Fibroblast of skin of back (primary cell): ENCODE results near the gene PPP1CA.
A peak's percentile ranks its signal among the peaks of the same experiment; 100 is the strongest.
"Not testable (repeated sequence)": the region's sequence is repeated elsewhere in the genome, so short reads cannot be mapped to it uniquely, and the experiment has no call there.

ENCODE experiments used
- DNase-seq: peaks from one replicate; pipeline ENCODE4 v3.0.0-alpha.2; 2013

The PPP1CA gene

DNA sequence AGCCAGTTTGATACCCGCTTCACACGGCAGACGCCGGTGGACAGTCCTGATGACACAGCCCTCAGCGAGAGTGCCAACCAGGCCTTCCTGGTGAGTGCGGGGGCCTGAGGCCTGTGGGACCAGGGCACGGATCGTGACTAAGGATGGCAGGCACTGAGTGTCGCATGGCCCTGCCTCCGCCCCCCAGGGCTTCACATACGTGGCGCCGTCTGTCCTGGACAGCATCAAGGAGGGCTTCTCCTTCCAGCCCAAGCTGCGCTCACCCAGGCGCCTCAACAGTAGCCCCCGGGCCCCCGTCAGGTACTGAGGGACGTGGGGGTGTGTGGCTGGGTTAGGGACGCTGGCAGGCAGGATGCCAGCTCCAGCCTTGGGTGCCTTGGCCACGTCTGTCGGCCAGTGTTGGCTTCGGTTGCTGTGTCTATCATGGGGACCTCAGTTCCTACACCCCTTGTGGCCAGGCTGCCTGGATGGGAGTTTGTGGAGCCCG is 32.8 kb upstream of the PPP1CA start:
- DNase-seq: no peak

DNA sequence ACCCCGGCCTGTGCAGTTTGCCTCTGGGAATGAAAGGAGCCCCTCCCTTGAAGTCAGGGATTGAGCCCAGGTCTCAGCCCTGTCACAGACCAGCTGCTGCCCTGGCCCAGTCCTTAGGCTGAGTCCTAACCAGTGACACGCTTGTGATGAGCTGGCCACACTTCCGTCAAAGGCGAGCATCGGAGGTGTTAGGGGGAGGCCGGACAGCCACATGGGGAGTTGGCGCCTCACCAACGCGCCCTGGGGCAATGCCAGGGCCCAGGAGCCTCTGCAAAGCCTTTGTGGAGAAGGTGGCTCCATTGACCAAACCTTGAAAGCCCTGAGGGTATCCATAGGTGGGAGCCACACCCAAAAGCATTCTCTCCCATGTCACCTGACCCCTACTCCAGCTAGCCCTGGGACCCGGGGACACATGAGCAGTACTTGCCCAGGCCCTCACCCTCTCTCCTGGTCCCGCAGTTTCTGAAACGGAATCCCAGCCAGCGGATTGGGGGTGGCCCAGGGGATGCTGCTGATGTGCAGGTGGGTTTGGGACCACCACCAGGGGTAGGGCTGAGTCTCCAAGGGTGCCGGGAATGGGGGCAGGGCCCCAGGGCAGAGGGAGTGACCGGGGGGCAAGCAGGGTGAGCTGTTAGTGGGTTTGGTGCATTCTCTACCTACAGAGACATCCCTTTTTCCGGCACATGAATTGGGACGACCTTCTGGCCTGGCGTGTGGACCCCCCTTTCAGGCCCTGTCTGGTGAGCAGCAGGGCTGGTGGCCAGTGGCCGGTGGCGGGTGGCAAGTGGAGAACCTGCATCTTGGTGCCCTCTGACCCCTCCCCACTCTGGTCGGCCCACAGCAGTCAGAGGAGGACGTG is 32.1 kb upstream of the PPP1CA start:
- no peak for DNase-seq

DNA sequence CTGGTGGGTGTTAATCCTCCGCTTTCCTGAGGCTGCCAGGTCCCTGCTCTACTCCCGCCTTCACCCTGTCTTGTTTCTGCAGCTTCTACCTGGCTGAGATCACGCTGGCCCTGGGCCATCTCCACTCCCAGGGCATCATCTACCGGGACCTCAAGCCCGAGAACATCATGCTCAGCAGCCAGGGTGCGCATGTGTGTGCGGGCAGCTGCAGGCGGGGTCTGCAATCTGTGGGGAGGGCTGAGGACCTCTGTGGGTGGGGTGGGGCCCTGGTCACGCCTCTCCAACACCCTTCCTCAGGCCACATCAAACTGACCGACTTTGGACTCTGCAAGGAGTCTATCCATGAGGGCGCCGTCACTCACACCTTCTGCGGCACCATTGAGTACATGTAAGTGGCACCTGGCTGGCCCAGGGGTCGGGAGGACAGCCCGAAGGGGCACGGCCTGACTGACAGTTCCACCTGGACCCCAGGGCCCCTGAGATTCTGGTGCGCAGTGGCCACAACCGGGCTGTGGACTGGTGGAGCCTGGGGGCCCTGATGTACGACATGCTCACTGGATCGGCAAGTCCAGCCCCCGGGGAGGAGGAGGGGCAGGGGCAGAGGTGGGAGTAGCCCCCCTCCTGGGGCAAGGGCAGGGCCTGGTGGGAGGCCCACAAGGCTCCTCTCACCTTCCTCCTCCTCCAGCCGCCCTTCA is 31.1 kb upstream of the PPP1CA start:
- no peak for DNase-seq

DNA sequence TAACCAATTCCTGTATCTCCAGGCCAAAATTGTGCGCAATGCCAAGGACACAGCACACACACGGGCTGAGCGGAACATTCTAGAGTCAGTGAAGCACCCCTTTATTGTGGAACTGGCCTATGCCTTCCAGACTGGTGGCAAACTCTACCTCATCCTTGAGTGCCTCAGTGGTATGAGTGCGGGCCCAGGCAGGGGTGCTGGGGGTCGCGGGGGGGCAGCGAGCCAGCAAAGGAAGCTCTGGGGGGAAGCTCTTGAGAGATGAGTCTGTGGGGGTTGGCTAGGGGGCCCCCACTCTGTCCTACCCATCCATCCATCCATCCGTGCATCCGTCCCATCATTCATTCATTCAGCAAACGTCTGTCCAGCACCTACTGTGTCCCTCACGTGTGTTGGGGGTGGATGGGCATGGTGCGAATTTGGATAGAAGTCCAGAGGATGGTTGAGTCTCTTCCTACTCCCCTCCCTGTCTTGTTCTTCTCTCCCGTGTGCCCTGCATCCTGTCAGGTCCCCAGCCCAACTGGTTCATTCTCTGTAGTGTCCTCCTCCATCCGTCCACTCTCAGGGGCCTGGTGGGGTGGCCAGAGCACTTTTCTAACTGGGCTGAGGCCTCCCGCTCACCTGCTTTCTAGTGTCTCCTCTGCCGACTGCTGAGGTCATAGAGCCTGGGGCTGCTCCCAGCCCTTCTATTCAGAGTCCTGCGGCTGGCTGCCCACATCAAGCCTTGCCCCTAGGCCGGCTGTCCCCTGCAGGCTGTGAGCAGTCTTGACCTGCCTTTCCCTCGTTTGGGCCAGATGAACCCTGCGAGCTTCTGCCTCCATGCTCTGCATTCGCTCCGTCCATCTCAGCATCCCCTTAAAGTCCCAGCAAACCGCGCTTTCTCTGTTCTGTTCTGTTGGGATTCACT is 29.9 kb upstream of the PPP1CA start:
- DNase-seq: no peak

DNA sequence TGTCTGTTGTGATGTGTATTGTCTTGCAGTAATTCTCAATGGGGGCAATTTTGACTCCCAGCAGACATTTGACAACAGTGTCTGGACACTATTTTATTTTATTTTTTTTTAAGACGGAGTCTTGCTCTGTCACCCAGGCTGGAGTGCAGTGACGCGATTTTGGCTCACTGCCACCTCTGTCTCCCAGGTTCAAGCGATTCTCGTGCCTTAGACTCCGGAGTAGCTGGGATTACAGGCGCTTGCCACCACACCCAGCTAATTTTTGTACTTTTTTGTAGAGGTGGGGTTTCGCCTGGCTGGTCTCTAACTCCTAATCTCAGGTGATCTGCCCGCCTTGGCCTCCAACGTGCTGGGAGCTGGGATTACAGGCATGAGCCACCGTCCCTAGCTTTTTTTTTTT is 28.1 kb upstream of the PPP1CA start:
- no peak for DNase-seq

DNA sequence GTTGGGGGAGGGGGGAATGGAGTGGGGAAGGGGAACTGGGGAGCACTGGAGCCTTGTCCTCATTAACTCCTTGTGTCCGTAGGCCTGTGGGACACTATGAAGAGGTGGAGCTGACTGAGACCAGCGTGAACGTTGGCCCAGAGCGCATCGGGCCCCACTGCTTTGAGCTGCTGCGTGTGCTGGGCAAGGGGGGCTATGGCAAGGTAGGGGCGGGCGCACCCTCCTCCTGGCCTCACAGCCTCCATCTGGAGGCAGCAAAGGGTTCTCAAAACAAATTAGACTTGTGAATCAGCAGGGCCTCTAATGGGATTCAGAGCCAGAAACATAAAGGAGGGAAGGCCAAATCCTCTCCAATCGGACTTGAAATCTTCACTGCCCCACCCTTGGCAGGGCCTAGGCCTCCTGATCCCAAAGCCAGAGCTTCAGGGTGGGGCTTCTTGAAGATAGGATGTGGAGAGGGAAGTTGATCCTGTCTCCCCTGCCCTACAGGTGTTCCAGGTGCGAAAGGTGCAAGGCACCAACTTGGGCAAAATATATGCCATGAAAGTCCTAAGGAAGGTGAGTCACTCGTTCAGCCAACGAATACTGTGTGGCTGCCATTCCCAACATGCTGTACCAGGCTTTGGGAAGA is 27.5 kb upstream of the PPP1CA start:
- DNase-seq: no peak

DNA sequence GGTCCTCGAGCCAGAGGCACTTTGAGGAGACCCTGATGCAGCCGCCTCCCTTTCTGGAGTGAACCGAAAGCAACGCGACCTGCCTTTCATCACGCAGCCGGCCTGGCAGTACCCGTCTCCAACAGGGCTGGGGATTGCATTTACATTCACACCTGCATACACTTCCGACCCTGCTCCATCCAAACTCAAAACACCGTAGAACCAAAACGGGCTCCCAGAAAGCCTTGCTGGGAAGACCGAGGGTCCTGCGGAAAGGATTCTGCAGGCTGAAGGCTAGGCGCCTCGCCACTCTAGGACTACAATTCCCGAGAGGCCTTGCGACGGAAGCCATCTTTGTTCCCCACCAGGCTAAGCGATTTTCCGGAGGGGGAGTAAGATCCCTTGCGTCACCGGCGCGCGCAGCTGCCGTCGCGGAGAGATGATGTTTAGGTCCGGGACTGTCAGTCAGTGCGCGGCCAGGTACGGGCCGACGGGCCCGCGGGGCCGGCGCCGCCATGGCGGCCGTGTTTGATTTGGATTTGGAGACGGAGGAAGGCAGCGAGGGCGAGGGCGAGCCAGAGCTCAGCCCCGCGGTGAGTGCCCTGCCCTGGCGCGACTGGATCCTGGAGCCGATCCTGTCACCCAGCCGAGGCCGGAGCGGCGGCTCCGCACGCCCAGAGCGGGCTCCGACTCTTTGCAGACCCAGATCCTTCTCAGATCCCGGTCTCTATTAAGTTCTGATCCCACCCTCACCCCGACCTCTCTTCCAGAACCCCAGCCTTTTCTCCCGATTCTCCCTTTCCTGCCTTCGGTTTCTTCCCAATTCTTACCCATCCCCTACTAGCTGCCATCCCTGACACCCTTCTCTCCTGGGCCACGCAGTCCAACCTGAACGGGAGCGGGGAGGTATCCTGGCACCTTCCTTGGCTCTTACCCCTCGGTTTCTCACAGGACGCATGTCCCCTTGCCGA is 26.7 kb upstream of the PPP1CA start, which contains the start of gene RPS6KB2:
Gene RPS6KB2 (plus strand): TSS at position 443 of the 950 bp plus-strand sequence. CDS start 52 bp downstream, at position 495.
- peak; percentile 96 for DNase-seq

DNA sequence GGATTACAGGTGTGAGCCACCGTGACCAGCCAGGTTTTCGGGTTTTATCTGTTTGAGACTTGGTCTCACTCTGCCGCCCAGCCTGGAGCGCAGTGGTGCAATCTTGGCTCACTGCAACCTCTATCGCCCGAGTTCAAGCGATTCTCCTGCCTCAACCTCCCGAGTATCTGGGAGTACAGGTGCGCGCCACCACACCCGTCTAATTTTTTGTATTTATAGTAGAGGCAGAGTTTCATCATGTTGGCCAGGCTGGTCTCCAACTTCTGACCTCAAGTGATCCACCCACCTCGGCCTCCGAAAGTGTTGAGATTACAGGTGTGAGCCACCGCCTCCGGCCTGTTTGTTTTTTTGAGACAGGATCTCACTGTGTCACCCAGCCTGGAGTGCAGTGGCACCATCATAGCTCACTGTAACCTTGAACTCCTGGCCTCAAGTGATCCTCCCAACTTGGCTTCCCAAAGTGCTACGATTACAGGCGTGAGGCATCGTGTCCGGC is 25.8 kb upstream of the PPP1CA start:
- DNase-seq: not testable (repeated sequence)

DNA sequence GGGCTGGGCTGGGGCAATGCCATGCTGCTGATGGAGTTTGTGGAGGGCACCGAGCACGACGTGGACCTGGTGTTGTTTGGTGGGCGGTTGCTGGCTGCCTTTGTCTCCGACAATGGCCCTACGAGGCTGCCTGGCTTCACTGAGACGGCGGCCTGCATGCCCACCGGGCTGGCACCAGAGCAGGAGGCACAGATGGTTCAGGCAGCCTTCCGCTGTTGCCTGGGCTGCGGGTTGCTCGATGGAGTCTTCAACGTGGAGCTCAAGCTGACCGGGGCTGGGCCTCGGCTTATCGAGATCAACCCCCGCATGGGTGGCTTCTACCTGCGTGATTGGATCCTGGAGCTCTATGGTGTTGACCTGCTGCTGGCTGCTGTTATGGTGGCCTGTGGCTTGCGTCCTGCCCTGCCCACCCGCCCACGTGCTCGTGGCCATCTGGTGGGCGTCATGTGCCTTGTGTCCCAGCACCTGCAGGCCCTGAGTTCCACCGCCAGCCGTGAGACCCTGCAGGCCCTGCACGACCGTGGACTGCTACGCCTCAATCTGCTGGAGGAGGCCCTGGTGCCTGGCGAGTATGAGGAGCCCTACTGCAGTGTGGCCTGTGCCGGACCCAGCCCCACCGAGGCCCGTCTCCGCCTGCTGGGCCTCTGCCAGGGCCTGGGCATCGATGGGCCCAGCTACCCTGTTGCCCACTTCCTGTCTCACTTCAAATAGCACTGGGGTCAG is 22.4 kb upstream of the PPP1CA start:
- DNase-seq: no peak

DNA sequence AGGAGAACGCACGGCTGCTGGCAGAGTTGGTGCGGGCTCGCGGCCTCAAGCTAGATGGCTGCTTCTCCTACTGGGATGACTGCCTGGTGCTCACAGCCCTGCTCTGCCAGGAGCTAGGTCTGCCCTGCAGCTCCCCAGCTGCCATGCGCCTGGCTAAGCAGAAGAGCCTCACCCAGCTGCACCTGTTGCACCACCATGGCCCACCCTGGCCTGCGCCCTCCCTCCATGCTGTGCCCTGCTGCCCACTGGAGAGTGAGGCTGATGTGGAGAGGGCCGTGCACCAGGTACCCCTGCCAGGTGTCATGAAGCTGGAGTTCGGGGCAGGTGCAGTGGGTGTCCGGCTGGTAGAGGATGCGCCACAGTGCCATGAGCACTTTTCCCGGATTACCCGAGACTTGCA is 21.8 kb upstream of the PPP1CA start:
- DNase-seq: no peak

DNA sequence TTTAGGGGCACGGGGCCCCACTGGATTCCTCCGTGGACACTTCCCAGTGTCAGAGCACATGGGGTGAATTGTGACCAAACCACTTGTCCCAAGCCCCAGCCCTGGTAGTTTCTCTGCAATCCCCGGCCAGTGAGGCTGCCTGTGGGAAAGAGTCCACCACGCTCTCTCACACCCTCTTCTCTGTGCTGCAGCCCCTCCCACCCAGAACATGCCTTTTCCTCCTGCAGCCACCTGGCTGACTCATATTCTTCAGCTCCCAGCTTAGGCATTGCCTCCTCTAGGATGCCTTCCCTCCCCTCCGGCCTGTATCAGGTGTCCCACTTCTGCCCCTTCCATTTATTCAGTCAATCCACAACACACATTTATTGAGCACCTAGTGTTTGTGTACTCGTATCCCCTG is 21.2 kb upstream of the PPP1CA start:
- DNase-seq: no peak

DNA sequence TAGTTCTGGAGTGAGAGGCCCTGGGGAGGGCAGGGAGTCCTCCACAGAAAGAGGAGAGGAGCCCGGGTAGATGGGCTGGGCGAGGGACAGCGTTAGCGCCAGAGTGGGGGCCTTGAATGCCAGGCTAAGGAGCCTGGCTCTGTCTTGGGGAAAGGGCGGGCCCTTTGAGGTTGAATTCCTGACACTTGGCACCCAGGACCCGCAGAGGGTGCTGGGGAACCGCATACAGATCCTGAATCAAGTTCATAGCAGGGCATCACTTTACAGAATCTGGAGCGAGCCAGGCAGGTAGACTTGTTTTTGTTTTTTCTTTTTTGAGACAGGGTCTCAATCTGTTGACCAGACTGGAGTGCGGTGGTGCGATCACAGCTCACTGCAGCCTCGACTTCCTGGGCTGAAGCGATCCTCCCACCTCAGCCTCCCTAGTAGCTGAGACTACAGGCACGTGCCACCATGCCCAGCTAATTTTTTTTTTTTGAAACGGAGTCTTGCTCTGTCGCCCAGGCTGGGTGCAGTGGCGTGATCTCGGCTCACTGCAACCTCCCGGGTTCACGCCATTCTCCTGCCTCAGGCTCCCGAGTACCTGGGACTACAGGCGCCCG is 19.9 kb upstream of the PPP1CA start:
- DNase-seq: no peak

DNA sequence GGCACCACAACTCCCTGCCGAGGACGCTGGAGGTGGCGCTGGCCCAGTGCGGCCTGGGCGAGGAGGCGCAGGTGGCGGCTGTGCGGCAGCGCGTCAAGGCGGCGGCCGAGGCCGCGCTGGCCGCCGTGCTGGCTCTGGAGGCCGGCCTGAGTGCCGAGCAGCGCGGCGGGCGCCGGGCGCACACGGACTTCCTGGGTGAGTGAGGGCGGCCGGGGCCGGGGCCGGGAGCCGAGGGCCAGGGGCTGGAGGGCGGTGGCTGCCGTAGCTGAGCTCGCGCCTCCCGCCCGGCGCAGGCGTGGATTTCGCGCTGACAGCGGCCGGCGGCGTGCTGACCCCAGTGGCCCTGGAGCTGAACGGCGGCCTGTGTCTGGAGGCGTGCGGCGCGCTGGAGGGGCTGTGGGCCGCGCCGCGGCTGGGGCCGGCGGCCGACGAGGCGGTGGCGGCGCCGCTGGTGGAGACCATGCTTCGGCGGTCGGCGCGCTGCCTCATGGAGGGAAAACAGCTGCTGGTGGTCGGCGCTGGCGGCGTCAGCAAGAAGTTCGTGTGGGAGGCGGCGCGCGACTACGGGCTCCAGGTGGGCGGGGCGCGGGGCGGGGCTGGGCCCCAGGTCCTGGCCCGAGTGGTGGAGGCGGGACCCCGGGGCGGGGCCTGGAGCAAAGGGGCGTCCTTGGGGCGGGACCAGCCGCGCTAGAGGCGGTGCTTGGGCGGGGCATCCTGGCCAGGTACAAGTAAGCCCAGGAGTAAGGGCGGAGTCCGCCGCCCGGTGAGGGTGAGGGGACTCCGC is 19.2 kb upstream of the PPP1CA start:
- DNase-seq: peak; percentile 90

DNA sequence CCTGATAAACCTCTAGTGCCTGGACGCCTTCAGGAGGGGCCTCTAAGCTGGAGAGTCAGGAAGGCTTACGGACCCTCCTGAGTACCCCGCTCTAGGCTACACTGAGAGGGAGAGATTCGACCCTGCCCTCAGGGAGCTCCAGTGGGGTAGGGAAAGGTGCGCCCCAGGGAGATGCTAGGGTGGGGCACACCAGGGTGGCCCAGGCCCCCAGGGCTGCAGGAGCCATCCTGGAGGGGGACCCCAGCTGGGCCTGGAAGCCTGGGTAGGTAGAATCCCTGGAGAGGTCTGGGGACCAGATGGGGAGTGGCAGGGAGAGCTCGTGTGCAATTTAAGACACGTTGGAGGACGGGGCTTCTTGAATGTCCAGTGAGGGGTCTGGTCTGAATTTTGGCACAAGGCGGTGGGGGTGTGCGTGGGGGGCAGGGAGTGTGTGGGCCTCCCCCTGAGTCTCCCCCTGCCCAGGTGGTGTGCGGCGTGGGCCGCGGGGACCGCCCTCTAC is 18.5 kb upstream of the PPP1CA start:
- no peak for DNase-seq

DNA sequence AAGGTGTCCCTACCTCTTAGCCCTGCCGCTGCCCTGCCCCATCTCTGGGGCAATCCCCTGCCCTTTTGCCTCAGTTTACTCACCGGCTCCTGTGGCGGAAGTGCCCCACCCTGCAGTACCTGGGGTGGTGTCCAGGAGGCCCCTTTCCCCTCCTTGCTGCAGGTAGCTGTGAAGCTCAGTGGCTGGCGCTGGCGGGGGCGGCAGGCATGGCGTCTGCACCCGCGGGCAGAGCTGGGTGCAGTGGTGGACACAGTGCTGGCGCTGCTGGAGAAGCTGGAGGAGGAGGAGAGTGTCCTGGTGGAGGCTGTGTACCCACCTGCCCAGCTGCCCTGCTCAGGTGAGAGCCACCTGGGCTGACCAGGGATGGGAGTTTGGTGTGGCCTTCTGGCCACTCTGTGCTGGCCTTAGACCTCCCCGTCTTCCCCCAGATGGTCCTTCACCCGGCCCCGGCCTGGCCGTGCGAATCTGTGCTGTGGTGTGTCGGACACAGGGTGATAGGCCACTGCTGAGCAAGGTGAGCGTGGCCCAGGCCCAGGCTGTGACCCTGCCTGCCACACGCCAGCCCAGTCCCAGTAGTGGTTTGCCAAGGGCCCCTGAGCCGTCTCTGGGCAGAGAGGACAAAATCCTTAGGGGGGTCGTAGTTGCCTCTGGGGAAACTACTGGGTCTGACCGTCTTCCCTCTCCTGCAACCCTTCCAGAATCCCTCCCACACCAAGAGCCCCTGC is 17.8 kb upstream of the PPP1CA start:
- no peak for DNase-seq

DNA sequence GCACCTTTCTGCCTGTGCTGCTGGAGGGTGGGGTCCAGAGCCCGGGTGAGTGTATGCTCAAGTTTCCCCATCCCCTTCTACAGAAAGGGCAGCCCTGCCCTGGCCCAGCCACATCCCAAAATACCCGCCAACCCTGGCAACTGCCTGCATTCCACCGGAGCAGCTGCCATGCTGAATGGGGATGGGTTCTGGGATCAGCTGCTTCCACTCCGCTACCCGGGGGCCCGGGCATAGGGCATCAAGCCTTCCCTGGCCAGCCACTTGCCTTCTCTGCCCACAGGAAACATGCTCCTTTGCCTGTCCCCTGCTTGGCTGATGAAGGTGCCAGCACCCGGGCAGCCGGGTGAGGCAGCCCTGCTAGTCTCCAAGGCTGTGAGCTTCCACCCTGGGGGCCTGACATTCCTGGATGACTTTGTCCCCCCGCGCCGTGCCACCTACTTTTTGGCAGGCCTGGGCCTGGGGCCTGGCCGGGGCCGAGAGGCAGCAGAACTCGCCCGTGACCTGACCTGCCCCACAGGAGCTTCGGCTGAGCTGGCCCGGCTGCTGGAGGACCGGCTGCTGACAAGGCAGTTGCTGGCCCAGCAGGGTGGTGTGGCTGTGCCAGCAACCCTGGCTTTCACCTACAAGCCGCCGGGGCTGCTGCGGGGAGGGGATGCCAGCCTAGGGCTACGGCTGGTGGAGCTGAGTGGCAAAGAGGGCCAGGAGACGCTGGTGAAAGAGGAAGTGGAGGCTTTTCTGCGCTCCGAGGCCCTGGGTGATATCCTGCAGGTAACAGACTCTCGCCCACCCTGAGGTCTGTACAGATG is 17.0 kb upstream of the PPP1CA start:
- DNase-seq: no peak

DNA sequence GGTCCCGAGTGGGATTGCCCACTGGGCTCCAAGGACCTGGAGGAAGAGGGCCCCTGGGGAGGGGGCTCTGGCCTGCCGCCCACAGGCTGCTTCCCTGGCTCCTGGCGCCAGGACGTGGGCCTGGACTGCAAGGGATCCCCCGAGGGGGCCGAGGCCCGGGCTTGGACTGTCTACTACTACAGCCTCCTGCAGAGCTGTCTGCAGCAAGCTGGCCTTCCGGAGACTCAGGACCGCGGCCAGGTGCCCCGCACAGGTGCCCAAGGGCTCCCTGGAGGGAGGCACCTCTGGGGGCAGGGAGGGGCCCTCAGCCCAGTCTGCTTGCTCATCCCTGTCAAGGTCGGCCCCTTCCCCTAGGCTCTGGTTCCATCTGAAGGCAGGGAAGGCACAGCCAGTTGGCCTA is 15.8 kb upstream of the PPP1CA start:
- DNase-seq: no peak
